H9 (cell line): ENCODE measurements around the gene DCN. TPM values are rescaled to one million over a fixed set of nuclear protein-coding genes. Genes with fewer than 3 reads are reported as not detected.

Experiments
- DNase-seq: peaks from one replicate; pipeline ENCODE4 v3.0.0-alpha.2; 2017
- H2AFZ ChIP-seq: one replicate; pipeline ENCODE4 v1.6.1; 2013; ENCODE audit warnings: mild to moderate bottlenecking, low read length, control low read depth, moderate library complexity
- H2AK5ac ChIP-seq: 2 replicates; pipeline ENCODE4 v1.6.1; 2013; ENCODE audit warnings: low read length, control low read depth, mixed read lengths; ENCODE audit not compliant: insufficient read length
- H2BK120ac ChIP-seq: one replicate; pipeline ENCODE4 v1.6.1; 2013; ENCODE audit warnings: low read depth, mild to moderate bottlenecking, low read length, control low read depth, inconsistent platforms; ENCODE audit not compliant: poor library complexity, severe bottlenecking
- H2BK12ac ChIP-seq: 2 replicates; pipeline ENCODE4 v1.6.1; 2013; ENCODE audit warnings: low read length, control low read depth, mixed read lengths, low read depth; ENCODE audit not compliant: insufficient read length
- H2BK15ac ChIP-seq: 2 replicates; pipeline ENCODE4 v1.6.1; 2013; ENCODE audit warnings: low read depth, low read length, control low read depth
- H2BK20ac ChIP-seq: one replicate; pipeline ENCODE4 v1.6.1; 2013; ENCODE audit warnings: low read depth, mild to moderate bottlenecking, low read length, control low read depth, inconsistent platforms; ENCODE audit not compliant: poor library complexity, severe bottlenecking
- H2BK5ac ChIP-seq: 2 replicates; pipeline ENCODE4 v1.6.1; 2013; ENCODE audit warnings: low read length, control low read depth, mixed read lengths; ENCODE audit not compliant: insufficient read length
- H3K14ac ChIP-seq: 2 replicates; pipeline ENCODE4 v1.6.1; 2013; ENCODE audit warnings: low read length, control low read depth; ENCODE audit not compliant: insufficient read depth
- H3K18ac ChIP-seq: 2 replicates; pipeline ENCODE4 v1.6.1; 2013; ENCODE audit warnings: low read depth, mild to moderate bottlenecking, mixed read lengths, low read length, control low read depth; ENCODE audit not compliant: insufficient read length
- H3K23ac ChIP-seq: 2 replicates; pipeline ENCODE4 v1.6.1; 2013; ENCODE audit warnings: low read length, control low read depth, mixed read lengths, low read depth; ENCODE audit not compliant: insufficient read length
- H3K23me2 ChIP-seq: 2 replicates; pipeline ENCODE4 v1.6.1; 2013; ENCODE audit warnings: low read depth, mild to moderate bottlenecking, mixed read lengths, low read length, control low read depth; ENCODE audit not compliant: insufficient read length, poor library complexity, severe bottlenecking
- H3K27ac ChIP-seq: 2 replicates; pipeline ENCODE4 v1.5.1; 2013; ENCODE audit warnings: low read length, control low read depth, mixed read lengths, low read depth; ENCODE audit not compliant: insufficient read length
- H3K27me3 ChIP-seq: 2 replicates; pipeline ENCODE4 v1.6.1; 2013; ENCODE audit warnings: low read length, control low read depth, inconsistent platforms; ENCODE audit not compliant: insufficient read depth
- H3K4ac ChIP-seq: 2 replicates; pipeline ENCODE4 v1.6.1; 2013; ENCODE audit warnings: low read depth, mild to moderate bottlenecking, control low read depth, inconsistent platforms, low read length, moderate library complexity
- H3K4me1 ChIP-seq: 2 replicates; pipeline ENCODE4 v1.6.1; 2013; ENCODE audit warnings: low read length, control low read depth, inconsistent platforms; ENCODE audit not compliant: insufficient read depth
- H3K4me2 ChIP-seq: 2 replicates; pipeline ENCODE4 v1.6.1; 2013; ENCODE audit warnings: low read length, control low read depth, mixed read lengths; ENCODE audit not compliant: insufficient read length, insufficient read depth
- H3K56ac ChIP-seq: 2 replicates; pipeline ENCODE4 v1.6.1; 2013; ENCODE audit warnings: low read depth, mild to moderate bottlenecking, mixed read lengths, low read length, control low read depth; ENCODE audit not compliant: insufficient read length
- H3K79me1 ChIP-seq: 2 replicates; pipeline ENCODE4 v1.6.1; 2013; ENCODE audit warnings: low read depth, mild to moderate bottlenecking, moderate library complexity, low read length, control low read depth, inconsistent platforms; ENCODE audit not compliant: insufficient read depth, poor library complexity, severe bottlenecking
- H3K79me2 ChIP-seq: 2 replicates; pipeline ENCODE4 v1.6.1; 2013; ENCODE audit warnings: low read length, control low read depth, inconsistent platforms; ENCODE audit not compliant: insufficient read depth
- H3K9ac ChIP-seq: 2 replicates; pipeline ENCODE4 v1.6.1; 2013; ENCODE audit warnings: low read length, control low read depth, mixed read lengths; ENCODE audit not compliant: insufficient read length; ENCODE audit errors: extremely low read depth
- H3K9me3 ChIP-seq: one replicate; pipeline ENCODE4 v1.6.1; 2013; ENCODE audit warnings: low read depth, low read length, inconsistent platforms; ENCODE audit not compliant: control insufficient read depth
- H3T11ph ChIP-seq: one replicate; pipeline ENCODE4 v1.6.1; 2013; ENCODE audit warnings: mild to moderate bottlenecking, low read length, control low read depth, inconsistent platforms
- H4K20me1 ChIP-seq: one replicate; pipeline ENCODE4 v1.6.1; 2013; ENCODE audit not compliant: control insufficient read depth, insufficient read length, insufficient read depth
- H4K5ac ChIP-seq: 2 replicates; pipeline ENCODE4 v1.6.1; 2013; ENCODE audit warnings: low read depth, mild to moderate bottlenecking, mixed read lengths, low read length, control low read depth; ENCODE audit not compliant: insufficient read length
- H4K8ac ChIP-seq: replicated peaks from 2 replicates; pipeline ENCODE4 v1.6.1; 2013; ENCODE audit warnings: low read length, control low read depth, mixed read lengths, low read depth; ENCODE audit not compliant: insufficient read length
- H4K91ac ChIP-seq: 2 replicates; pipeline ENCODE4 v1.6.1; 2013; ENCODE audit warnings: low read depth, mild to moderate bottlenecking, moderate library complexity, mixed read lengths, low read length, control low read depth; ENCODE audit not compliant: insufficient read length
- H3K27ac Mint-ChIP-seq, 3 experiments: 2 replicates in 2 of 3; 3 replicates in 1 of 3; pipeline ENCODE4 v1.8.0; 2020 to 2021; ENCODE audit warnings: mixed read lengths in 3 of 3, mild to moderate bottlenecking in 1 of 3, moderate library complexity in 1 of 3
- H3K27me3 Mint-ChIP-seq: 2 replicates; pipeline ENCODE4 v1.8.0; 2021; ENCODE audit warnings: low read depth, mild to moderate bottlenecking, moderate library complexity, mixed read lengths
- H3K36me3 Mint-ChIP-seq, 3 experiments: 2 replicates in 2 of 3; 3 replicates in 1 of 3; pipeline ENCODE4 v1.8.0; 2020 to 2021; ENCODE audit warnings: low read depth in 3 of 3, mixed read lengths in 3 of 3; ENCODE audit not compliant: insufficient read depth in 1 of 3
- H3K4me1 Mint-ChIP-seq, 2 experiments: 2 replicates each; pipeline ENCODE4 v1.8.0; 2020; ENCODE audit warnings: mixed read lengths in 2 of 2
- H3K4me3 Mint-ChIP-seq, 2 experiments: 2 replicates in 1 of 2; 3 replicates in 1 of 2; pipeline ENCODE4 v1.8.0; 2020 to 2021; ENCODE audit warnings: mild to moderate bottlenecking in 2 of 2, mixed read lengths in 2 of 2, moderate library complexity in 1 of 2
- H3K9me3 Mint-ChIP-seq, 2 experiments: 2 replicates in 1 of 2; 3 replicates in 1 of 2; pipeline ENCODE4 v1.8.0; 2020; ENCODE audit warnings: mild to moderate bottlenecking in 2 of 2, mixed read lengths in 2 of 2, moderate library complexity in 1 of 2
- WGBS: extraction: QIAGEN DNeasy Blood & Tissue Kit; methylation state at CpG from one replicate; pipeline ENCODE4 v1.1.7; 2013; ENCODE audit warnings: missing lambda C conversion rate, low lambda C conversion rate, mixed read lengths; ENCODE audit not compliant: insufficient read length; ENCODE audit errors: extremely low coverage; 5-methylcytosine and 5-hydroxymethylcytosine counted together
- total RNA-seq: library from RNA; stranded (reverse); gene quantifications from 2 replicates; pipeline ENCODE4 v1.2.1, GENCODE V29; 2021
- TF ChIP-seq, protein P1 (sequence below): fragments of 200-600 bp; sonication (generic); conservative IDR thresholded peaks from 3 replicates; pipeline ENCODE4 v1.8.0; 2021; ENCODE audit warnings: antibody characterized with exemption, mild to moderate bottlenecking

The DCN gene
- total RNA-seq, 1 experiment from 2014 or later, result not detected

DNA sequence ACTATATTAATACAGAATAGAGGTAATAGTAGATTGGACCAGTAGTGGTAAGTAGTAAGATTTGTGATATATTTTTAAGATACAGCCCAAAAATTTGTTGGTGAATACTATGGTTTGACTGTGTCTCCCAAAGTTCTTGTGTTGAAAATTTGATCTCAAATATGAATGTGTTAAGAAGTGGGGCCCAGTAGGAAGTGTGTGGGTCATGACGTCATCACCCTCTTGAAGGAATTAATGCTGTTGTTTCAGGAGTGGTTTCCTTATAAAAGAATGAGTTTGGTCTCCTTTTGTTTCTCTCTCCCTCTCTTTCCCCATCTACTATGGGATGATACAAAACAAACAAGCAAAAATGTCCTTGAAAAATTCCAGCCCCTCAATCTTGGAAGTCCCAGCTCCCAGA, 87.7 kb downstream of the DCN start:
- Histone ChIP-seq H2BK20ac (no peak overlapping the region), H2BK5ac (no peak overlapping the region), H4K91ac (no peak overlapping the region), H3K23me2 (no peaks in the 10 kb centered on the region), H3K18ac (no peak overlapping the region), H4K20me1 (no peaks in the 10 kb centered on the region), H3K23ac (no peak overlapping the region), H2AFZ (no peak overlapping the region), H3K27ac (no peak overlapping the region), H2BK12ac (no peak overlapping the region), H3K14ac (no peak overlapping the region), H4K5ac (no peak overlapping the region), H3K79me1 (no peaks in the 10 kb centered on the region), H3K79me2 (no peaks in the 10 kb centered on the region), H2BK120ac (no peak overlapping the region), H3T11ph (no peak overlapping the region), H3K4ac (no peak overlapping the region), H2AK5ac (no peak overlapping the region), H3K4me2 (no peak overlapping the region), H3K9ac (no peak overlapping the region), H4K8ac (no peak overlapping the region), H3K4me1 (no peaks in the 10 kb centered on the region), H2BK15ac (no peak overlapping the region), H3K9me3 (no peaks in the 10 kb centered on the region), H3K56ac (no peak overlapping the region), H3K27me3 (no peaks in the 10 kb centered on the region)
- no peak for DNase-seq
- Mint-ChIP-seq H3K4me3 (no peak overlapping the region), H3K9me3 (peaks cover 11 to 12% of the 10 kb centered on the region in 2 experiments), H3K27ac (no peak overlapping the region), H3K36me3 (peaks cover 4 to 12% (median 11%) of the 10 kb centered on the region in 3 experiments; a peak in 6 of 7 replicates), H3K27me3 (no peaks in the 10 kb centered on the region), H3K4me1 (no peaks in the 10 kb centered on the region)
- no CpG with 5 or more reads among the region's 1 CpG for WGBS
- TF ChIP-seq, protein P1, sequence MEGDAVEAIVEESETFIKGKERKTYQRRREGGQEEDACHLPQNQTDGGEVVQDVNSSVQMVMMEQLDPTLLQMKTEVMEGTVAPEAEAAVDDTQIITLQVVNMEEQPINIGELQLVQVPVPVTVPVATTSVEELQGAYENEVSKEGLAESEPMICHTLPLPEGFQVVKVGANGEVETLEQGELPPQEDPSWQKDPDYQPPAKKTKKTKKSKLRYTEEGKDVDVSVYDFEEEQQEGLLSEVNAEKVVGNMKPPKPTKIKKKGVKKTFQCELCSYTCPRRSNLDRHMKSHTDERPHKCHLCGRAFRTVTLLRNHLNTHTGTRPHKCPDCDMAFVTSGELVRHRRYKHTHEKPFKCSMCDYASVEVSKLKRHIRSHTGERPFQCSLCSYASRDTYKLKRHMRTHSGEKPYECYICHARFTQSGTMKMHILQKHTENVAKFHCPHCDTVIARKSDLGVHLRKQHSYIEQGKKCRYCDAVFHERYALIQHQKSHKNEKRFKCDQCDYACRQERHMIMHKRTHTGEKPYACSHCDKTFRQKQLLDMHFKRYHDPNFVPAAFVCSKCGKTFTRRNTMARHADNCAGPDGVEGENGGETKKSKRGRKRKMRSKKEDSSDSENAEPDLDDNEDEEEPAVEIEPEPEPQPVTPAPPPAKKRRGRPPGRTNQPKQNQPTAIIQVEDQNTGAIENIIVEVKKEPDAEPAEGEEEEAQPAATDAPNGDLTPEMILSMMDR, result no peak
